ENCODE data around the gene OR2T3.
"Not testable (repeated sequence)": the region's sequence is repeated elsewhere in the genome, so short reads cannot be mapped to it uniquely, and the experiment has no call there.

The OR2T3 gene

GRCh38 chr1:248473051-248473450 lies at the start of gene OR2T3:
TSS of gene OR2T3 (plus strand) at chr1:248473351. CDS start at chr1:248473351, 0 bp downstream.
- DNase-seq, result not testable (repeated sequence)

GRCh38 chr1:248427526-248428191 lies 45.5 kb upstream of the OR2T3 start:
- DNase-seq, result not testable (repeated sequence)

GRCh38 chr1:248428192-248428533 lies 45.0 kb upstream of the OR2T3 start:
- DNase-seq, result not testable (repeated sequence)

- not testable (repeated sequence) for DNase-seq
These were observed 41.5 kb upstream of the OR2T3 start for GRCh38 chr1:248431683-248432082.

- not testable (repeated sequence) for DNase-seq
These were observed 41.0 kb upstream of the OR2T3 start for GRCh38 chr1:248432201-248432600.

GRCh38 chr1:248433811-248434415 lies 39.2 kb upstream of the OR2T3 start:
- DNase-seq, result not testable (repeated sequence)

GRCh38 chr1:248434913-248435312 lies 38.2 kb upstream of the OR2T3 start:
- DNase-seq, result not testable (repeated sequence)

GRCh38 chr1:248436303-248436702 lies 36.8 kb upstream of the OR2T3 start:
- not testable (repeated sequence) for DNase-seq

GRCh38 chr1:248438668-248439067 lies 34.5 kb upstream of the OR2T3 start:
- not testable (repeated sequence) for DNase-seq

GRCh38 chr1:248439283-248439682 lies 33.9 kb upstream of the OR2T3 start:
- not testable (repeated sequence) for DNase-seq

GRCh38 chr1:248442500-248443277 lies 30.5 kb upstream of the OR2T3 start:
- DNase-seq, result not testable (repeated sequence)

- DNase-seq, result not testable (repeated sequence)
These were observed 28.5 kb upstream of the OR2T3 start for GRCh38 chr1:248444603-248445002.

GRCh38 chr1:248445399-248445798 lies 27.8 kb upstream of the OR2T3 start, which contains the start of gene OR2T2:
TSS of gene OR2T2 (plus strand) at chr1:248445637. CDS start at chr1:248452798, 7,161 bp downstream.
- not testable (repeated sequence) for DNase-seq

GRCh38 chr1:248448409-248449074 lies 24.6 kb upstream of the OR2T3 start:
- DNase-seq, result not testable (repeated sequence)

GRCh38 chr1:248449821-248450465 lies 23.2 kb upstream of the OR2T3 start:
- DNase-seq, result not testable (repeated sequence)

GRCh38 chr1:248450466-248451145 lies 22.5 kb upstream of the OR2T3 start:
- not testable (repeated sequence) for DNase-seq

GRCh38 chr1:248453619-248454018 lies 19.5 kb upstream of the OR2T3 start:
- not testable (repeated sequence) for DNase-seq

- not testable (repeated sequence) for DNase-seq
These were observed 18.1 kb upstream of the OR2T3 start for GRCh38 chr1:248455045-248455444.

- not testable (repeated sequence) for DNase-seq
These were observed 16.5 kb upstream of the OR2T3 start for GRCh38 chr1:248456635-248457034.

GRCh38 chr1:248459117-248459516 lies 14.0 kb upstream of the OR2T3 start:
- not testable (repeated sequence) for DNase-seq

- DNase-seq, result no peak
These were observed 2.0 kb upstream of the OR2T3 start for GRCh38 chr1:248471154-248471553.

- not testable (repeated sequence) for DNase-seq
These were observed 1.0 kb upstream of the OR2T3 start for GRCh38 chr1:248472111-248472510.
